Esophagus muscularis mucosa (tissue), 4 donors: Measurements from ENCODE around the gene INSR. TPM values are rescaled to one million over a fixed set of nuclear protein-coding genes. Genes with fewer than 3 reads are reported as not detected.

Experiments
- DNase-seq: peaks from one replicate; pipeline ENCODE4 v3.0.0-alpha.2; 2017; ENCODE audit errors: extremely low spot score
- H3K27ac ChIP-seq, 4 donors: fragments of 200-600 bp; sonication (generic); replicated peaks in 1 of 4; 1 replicate in 3 of 4; 2 replicates in 1 of 4; pipeline ENCODE4 v1.5.1; 2016 to 2019; ENCODE audit warnings: mild to moderate bottlenecking in 1 of 4
- H3K27me3 ChIP-seq, 4 donors: fragments of 200-600 bp; sonication (generic); one replicate each; pipeline versions ENCODE4 v1.5.1 to v1.6.0; 2016 to 2019
- H3K36me3 ChIP-seq, 4 donors: fragments of 200-600 bp; sonication (generic); one replicate each; pipeline ENCODE4 v1.5.1; 2016 to 2019
- H3K4me1 ChIP-seq, 4 donors: fragments of 200-600 bp; sonication (generic); one replicate each; pipeline ENCODE4 v1.5.1; 2016 to 2019
- H3K4me3 ChIP-seq, 4 donors: fragments of 200-600 bp; sonication (generic); 1 replicate in 2 of 4; 2 replicates in 2 of 4; pipeline ENCODE4 v1.5.1; 2016 to 2019; ENCODE audit warnings: mild to moderate bottlenecking in 4 of 4, moderate library complexity in 1 of 4
- H3K9me3 ChIP-seq, 4 donors: fragments of 200-600 bp; sonication (generic); 1 replicate in 3 of 4; 2 replicates in 1 of 4; pipeline ENCODE4 v1.5.1; 2016 to 2019
- EP300 ChIP-seq: sonication (generic); formaldehyde crosslinking; IDR thresholded peaks from one replicate; pipeline ENCODE4 v1.6.1; 2017; ENCODE audit warnings: antibody characterized with exemption
- POLR2A ChIP-seq: fragments of 450-650 bp; IDR thresholded peaks from one replicate; pipeline ENCODE4 v1.6.1; 2017; ENCODE audit warnings: antibody characterized with exemption, moderate library complexity, mild to moderate bottlenecking, low read depth
- POLR2AphosphoS5 ChIP-seq, 2 donors: sonication (generic); formaldehyde crosslinking; IDR thresholded peaks; one replicate each; pipeline ENCODE4 v1.6.1; 2017; ENCODE audit warnings: antibody characterized with exemption in 2 of 2
- WGBS: methylation state at CpG from one replicate; pipeline ENCODE4 v1.1.5; 2018; 5-methylcytosine and 5-hydroxymethylcytosine counted together
- intact Hi-C: fragments of 100-400 bp; cut with DNase I; formaldehyde crosslinking; loops from one replicate; pipeline ENCODE4 v1.15.1; 2023
- total RNA-seq, 4 donors: library from RNA; depleted of rRNA; stranded (reverse); fragments of >200 nt; gene quantifications; one replicate each; pipeline versions ENCODE4 v1.1.0 to v1.2.1, GENCODE V29; 2016
- TF ChIP-seq, protein P1 (sequence below), 3 experiments: fragments of 200-600 bp in 2 of 3; fragments of 450-650 bp in 1 of 3; sonication (generic) in 2 of 3; IDR thresholded peaks; one replicate each; pipeline ENCODE4 v1.5.1; 2017 to 2019; ENCODE audit warnings: antibody characterized with exemption in 3 of 3, mild to moderate bottlenecking in 2 of 3, moderate library complexity in 1 of 3

Gene INSR
- total RNA-seq, 4 donors from 2014 or later = 72.3 to 143 (median 92.5) TPM

DNA sequence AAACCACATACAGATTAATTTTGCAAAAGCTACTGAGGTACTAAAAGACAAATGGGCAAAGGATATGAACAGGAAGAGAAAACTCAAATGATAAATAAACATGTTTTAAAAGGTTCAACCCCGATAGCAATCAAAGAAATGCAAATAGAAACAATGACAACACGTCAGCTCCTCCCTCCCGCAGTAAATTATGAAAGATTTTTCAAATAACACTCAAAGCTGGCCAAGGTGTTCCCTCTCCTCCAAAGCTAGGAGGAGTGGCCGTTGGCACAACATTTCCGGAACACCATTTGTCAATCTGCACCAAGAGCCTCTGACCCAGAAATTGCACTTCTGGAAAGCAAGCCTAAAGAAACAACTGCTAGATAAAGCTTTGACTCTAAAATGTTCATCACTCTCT is 28.3 kb downstream of the INSR start:
- H3K4me3 ChIP-seq = no peak overlapping the region
- DNase-seq = no peak
- peaks cover 10 to 29% (median 18%) of the 10 kb centered on the region in 4 donors for H3K36me3 ChIP-seq
- peaks cover 44 to 67% (median 54%) of the 10 kb centered on the region in 4 donors for H3K4me1 ChIP-seq
- WGBS = 30% methylated on average over 5 of the region's 5 CpGs
- H3K27me3 ChIP-seq = no peaks in the 10 kb centered on the region
- no peaks in the 10 kb centered on the region for H3K9me3 ChIP-seq
- H3K27ac ChIP-seq = peak overlapping the region; percentile 41 to 78 (median 62)
- intact Hi-C loops = no loop called here
- TF ChIP-seq, protein P1, sequence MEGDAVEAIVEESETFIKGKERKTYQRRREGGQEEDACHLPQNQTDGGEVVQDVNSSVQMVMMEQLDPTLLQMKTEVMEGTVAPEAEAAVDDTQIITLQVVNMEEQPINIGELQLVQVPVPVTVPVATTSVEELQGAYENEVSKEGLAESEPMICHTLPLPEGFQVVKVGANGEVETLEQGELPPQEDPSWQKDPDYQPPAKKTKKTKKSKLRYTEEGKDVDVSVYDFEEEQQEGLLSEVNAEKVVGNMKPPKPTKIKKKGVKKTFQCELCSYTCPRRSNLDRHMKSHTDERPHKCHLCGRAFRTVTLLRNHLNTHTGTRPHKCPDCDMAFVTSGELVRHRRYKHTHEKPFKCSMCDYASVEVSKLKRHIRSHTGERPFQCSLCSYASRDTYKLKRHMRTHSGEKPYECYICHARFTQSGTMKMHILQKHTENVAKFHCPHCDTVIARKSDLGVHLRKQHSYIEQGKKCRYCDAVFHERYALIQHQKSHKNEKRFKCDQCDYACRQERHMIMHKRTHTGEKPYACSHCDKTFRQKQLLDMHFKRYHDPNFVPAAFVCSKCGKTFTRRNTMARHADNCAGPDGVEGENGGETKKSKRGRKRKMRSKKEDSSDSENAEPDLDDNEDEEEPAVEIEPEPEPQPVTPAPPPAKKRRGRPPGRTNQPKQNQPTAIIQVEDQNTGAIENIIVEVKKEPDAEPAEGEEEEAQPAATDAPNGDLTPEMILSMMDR (IDR thresholded peaks at IDR 0.05) = no peak
- TF ChIP-seq POLR2AphosphoS5 (IDR thresholded peaks at IDR 0.05) (peak; percentile 43 to 45), EP300 (peak; percentile 23)

DNA sequence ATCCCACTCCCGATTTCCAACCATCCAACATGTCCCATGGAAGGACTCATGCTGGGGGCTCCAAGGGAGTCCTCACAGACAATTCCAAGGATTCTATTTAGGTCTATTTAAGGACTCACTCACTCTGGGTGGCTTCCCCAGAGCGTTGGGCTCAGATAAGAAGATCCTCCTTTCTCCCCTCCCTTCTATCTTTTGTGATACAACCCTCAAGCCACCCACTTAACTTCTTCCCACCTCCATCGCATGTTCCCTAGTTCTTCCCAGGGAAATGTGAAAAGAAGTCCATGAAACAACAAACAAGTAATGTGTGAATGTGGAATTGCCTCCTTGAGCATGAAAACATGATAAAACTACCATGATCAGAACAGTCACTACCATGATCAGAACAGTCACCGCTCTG is 29.4 kb downstream of the INSR start:
- Histone ChIP-seq H3K36me3 (peaks cover 10 to 21% (median 15%) of the 10 kb centered on the region in 4 donors), H3K27me3 (no peaks in the 10 kb centered on the region), H3K9me3 (no peaks in the 10 kb centered on the region), H3K4me3 (no peak overlapping the region), H3K27ac (peak overlapping the region; percentile 41 to 78 (median 62)), H3K4me1 (peaks cover 55 to 78% (median 66%) of the 10 kb centered on the region in 4 donors)
- WGBS = 96% methylated on average over 4 of the region's 4 CpGs
- TF ChIP-seq POLR2A (no peak), EP300 (no peak), POLR2AphosphoS5 (IDR thresholded peaks at IDR 0.05) (no peak)
- TF ChIP-seq, protein P1 (IDR thresholded peaks at IDR 0.05) = no peak
- DNase-seq = no peak
- intact Hi-C loops = no loop called here

GRCh38 chr19:7263521-7263920 is 30.7 kb downstream of the INSR start:
- Histone ChIP-seq H3K27me3 (no peaks in the 10 kb centered on the region), H3K27ac (peak overlapping the region; percentile 22 to 78 (median 72)), H3K9me3 (no peaks in the 10 kb centered on the region), H3K4me1 (peaks cover 55 to 87% (median 71%) of the 10 kb centered on the region in 4 donors), H3K4me3 (no peak overlapping the region), H3K36me3 (peaks cover 10 to 17% (median 15%) of the 10 kb centered on the region in 4 donors)
- 52% methylated on average over 4 of the region's 5 CpGs for WGBS
- TF ChIP-seq, protein P1 (IDR thresholded peaks at IDR 0.05) = no peak
- no peak for TF ChIP-seq POLR2AphosphoS5 (IDR thresholded peaks at IDR 0.05)
- TF ChIP-seq EP300 = no peak
- TF ChIP-seq POLR2A = no peak
- DNase-seq = no peak
- intact Hi-C loops = no loop called here

GRCh38 chr19:7263066-7263465 is 31.1 kb downstream of the INSR start:
- 84% methylated on average over 3 of the region's 3 CpGs for WGBS
- Histone ChIP-seq H3K4me1 (peaks cover 55 to 87% (median 75%) of the 10 kb centered on the region in 4 donors), H3K27ac (peak overlapping the region; percentile 60 to 78 (median 72)), H3K9me3 (no peaks in the 10 kb centered on the region), H3K27me3 (no peaks in the 10 kb centered on the region), H3K4me3 (no peak overlapping the region), H3K36me3 (peaks cover 10 to 17% (median 14%) of the 10 kb centered on the region in 4 donors)
- intact Hi-C loops = no loop called here
- DNase-seq = no peak
- TF ChIP-seq POLR2AphosphoS5 (IDR thresholded peaks at IDR 0.05) (no peak), POLR2A (no peak), EP300 (no peak)
- TF ChIP-seq, protein P1 (IDR thresholded peaks at IDR 0.05) = no peak

DNA sequence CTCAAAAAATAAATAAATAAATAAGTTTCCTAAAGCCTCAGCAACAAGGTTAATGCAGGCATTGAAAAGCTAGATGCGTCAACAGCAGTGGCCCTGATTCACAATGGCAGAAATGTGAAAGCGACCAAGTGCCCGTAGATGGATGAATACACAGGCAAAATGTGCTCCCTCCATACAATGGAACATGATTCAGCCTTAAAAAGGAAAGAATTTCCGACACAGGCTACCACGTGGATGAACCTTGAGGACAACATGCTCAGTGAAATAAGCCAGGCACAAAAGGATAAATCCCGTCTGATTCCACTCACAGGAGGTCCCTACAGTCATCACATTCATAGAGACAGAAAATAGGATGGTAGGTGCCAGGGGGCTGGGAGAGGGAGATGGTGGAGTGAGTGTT is 31.7 kb downstream of the INSR start:
- Histone ChIP-seq H3K9me3 (no peaks in the 10 kb centered on the region), H3K27me3 (no peaks in the 10 kb centered on the region), H3K4me3 (no peak overlapping the region), H3K4me1 (peaks cover 60 to 89% (median 81%) of the 10 kb centered on the region in 4 donors), H3K36me3 (peaks cover 8 to 13% (median 8%) of the 10 kb centered on the region in 4 donors), H3K27ac (peak overlapping the region; percentile 60 to 78 (median 72))
- no peak for DNase-seq
- WGBS = 69% methylated on average over 6 of the region's 6 CpGs
- TF ChIP-seq EP300 (no peak), POLR2AphosphoS5 (IDR thresholded peaks at IDR 0.05) (peak in 1 of 2 donors; percentile 38)
- intact Hi-C loops = no loop called here
